ENCODE results near the gene ACO2.

The ACO2 gene

GRCh38 chr22:41551877-41552582, 83.1 kb downstream of the ACO2 start:
- no peak for TF ChIP-seq CTCF (IDR thresholded peaks at IDR 0.05)

GRCh38 chr22:41555325-41555982, 86.5 kb downstream of the ACO2 start:
- no peak for TF ChIP-seq CTCF (IDR thresholded peaks at IDR 0.05)

GRCh38 chr22:41556561-41556960, 87.6 kb downstream of the ACO2 start:
- no peak for TF ChIP-seq CTCF (IDR thresholded peaks at IDR 0.05)

- TF ChIP-seq CTCF (IDR thresholded peaks at IDR 0.05), result no peak
These were observed 88.7 kb downstream of the ACO2 start for GRCh38 chr22:41557401-41558240.

- no peak for TF ChIP-seq CTCF (IDR thresholded peaks at IDR 0.05)
These were observed 91.2 kb downstream of the ACO2 start for GRCh38 chr22:41560095-41560471.

- no peak for TF ChIP-seq CTCF (IDR thresholded peaks at IDR 0.05)
These were observed 92.4 kb downstream of the ACO2 start for GRCh38 chr22:41561335-41561734.

- TF ChIP-seq CTCF (IDR thresholded peaks at IDR 0.05), result no peak
These were observed 92.9 kb downstream of the ACO2 start for GRCh38 chr22:41561788-41562187.

Data from LNCAP (cell line).